NCI-H526 (cell line): ENCODE data around the gene POMGNT2.
A peak's percentile ranks its signal among the peaks of the same experiment; 100 is the strongest.

Experiments used
- DNase-seq, 2 experiments: peaks; one replicate each; lab custom pipeline; 2025; lab: John Stamatoyannopoulos, UW

POMGNT2 gene

GRCh38 chr3:43102773-43103480 is 3.0 kb downstream of the POMGNT2 start:
- peak; percentile 57 to 64 for DNase-seq

- no peak for DNase-seq
Measured at GRCh38 chr3:43098761-43099160, 7.1 kb downstream of the POMGNT2 start.

- DNase-seq = peak; percentile 16 to 73
Measured at GRCh38 chr3:43097400-43098080, 8.3 kb downstream of the POMGNT2 start.

DNA sequence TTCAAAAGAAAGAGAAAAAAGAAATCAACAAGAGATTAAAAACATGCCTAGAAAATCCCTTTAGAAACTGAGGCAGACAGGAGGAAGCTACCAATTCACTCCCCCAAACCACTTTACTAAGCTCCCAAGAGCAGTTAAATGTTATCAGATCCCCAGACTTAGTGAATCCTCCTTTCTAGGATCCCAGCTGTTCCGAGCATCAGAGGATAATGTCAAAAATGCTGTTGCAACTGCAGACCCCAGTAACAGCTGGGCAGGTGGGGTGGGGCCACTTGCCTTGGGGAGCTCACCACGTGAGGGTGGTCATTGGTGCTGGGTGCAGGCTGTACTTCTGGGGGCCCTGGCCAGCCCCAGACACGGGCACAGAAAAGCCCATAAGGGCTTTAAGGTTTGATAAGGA is 9.1 kb downstream of the POMGNT2 start:
- DNase-seq = no peak

DNA sequence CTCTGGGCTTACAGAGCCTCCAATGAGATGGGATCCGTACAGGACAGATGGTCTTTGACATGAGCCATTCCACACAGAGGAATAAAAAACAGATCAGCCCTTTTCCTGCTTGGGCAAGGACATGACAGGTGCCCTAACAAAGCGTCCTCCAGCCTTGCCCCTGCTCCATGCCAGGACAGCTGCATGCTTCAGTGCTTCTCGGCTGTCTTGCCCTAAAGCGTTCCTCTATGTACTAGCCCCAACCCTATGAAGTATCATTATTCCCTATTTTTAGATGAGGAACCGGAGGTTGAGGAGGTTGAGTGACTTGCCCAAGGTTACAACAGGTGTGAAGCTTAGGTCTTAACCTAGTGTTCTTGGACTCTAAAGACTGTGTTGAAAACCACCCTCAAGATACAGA is 10.5 kb downstream of the POMGNT2 start:
- DNase-seq = no peak

DNA sequence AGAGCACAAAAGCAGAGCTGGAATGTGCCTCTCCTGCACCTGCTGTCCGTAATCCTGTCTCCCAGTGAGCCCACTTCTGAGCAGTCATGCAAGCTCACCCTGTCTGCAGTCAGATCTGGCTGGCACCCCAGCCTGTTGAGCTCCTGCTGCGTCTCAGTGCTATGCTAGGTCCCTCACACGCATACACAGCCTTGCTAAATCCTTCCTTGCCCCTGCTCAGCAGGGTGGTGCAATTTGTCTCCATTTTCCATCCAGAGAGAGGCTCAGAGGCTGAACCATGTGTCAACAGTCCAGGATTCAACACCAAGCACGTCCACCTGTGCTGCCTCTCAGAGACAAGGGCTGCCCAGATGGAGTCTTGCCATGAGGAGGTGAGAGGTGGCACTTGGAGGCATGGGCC is 11.0 kb downstream of the POMGNT2 start:
- no peak for DNase-seq

DNA sequence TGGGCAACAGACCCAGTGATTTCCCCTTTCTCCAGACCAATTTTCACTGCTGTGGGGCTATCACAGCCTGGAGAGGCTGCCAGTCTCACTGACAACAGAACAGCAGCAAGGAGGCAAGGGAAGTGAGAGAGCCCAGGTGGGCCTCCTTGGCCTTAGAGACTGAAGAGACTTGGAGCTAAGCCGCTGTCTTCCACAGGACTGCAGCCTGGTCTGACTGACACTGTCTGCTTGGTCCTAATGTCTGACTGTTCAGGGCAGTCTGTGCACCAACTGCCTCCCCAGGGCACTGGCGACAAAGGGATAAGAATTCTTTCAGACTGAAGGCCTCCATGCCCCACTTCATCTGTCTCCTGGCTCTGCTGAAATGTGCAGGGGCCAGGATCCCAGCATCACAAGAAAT is 11.5 kb downstream of the POMGNT2 start:
- DNase-seq = no peak

DNA sequence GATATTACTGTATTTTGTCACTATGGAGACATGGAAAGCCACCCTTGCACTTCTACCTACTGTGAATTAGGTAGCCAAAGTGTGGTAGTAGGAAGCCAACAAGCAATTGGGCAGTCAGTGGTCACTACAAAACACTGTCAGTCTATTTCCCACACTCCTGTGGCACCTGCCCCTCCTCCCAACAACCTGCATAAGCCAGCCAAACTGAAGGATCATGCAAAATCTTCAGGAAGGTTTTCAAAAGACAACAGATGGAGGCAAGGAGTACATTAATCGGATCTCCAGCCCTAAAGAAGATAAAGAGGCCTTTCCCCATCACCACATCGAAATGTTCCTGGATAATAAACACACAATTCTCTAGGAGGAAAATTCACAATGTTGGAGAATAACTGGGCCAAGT is 11.9 kb downstream of the POMGNT2 start:
- no peak for DNase-seq

DNA sequence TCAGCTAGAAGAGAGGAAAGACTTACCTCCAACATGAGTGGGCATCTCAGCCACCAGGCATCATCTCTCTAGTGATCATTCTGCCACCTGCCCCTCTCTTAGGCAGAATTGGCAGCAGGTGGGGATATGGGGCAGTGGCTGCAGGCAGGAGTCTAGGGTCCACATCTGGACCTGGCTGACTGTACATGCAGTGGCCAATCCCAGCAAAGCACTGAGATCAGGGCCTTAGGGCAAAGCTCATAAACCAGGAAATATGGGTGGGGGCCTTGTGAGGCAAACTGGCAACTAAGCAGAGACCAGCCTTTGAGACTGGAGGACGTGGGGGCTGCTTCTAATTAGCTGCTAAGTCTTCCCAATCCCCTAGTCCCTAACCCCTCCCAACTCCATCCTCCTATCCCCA is 12.9 kb downstream of the POMGNT2 start:
- DNase-seq = no peak

- DNase-seq = no peak
Measured at GRCh38 chr3:43091481-43091880, 14.4 kb downstream of the POMGNT2 start.

- no peak for DNase-seq
Measured at GRCh38 chr3:43090238-43090637, 15.6 kb downstream of the POMGNT2 start.

DNA sequence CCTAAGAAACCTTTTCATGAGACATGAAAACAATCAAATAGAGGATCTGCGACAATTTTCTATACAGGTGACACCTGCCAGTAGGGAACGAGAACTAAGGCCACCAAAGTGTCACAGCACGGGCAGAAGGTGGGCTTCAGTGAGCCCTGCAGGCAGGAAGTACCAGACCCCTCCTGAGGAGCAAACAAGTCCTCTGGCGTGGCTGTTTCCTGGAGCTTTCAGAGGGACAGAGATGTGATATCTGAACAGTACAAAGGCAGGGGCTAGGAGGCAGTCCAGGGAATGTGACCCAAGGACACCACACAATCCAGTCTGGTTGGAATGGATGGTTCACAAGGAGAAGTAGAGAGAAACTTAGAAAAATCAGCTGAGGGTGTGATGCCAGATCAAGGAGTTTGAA is 16.8 kb downstream of the POMGNT2 start:
- no peak for DNase-seq

GRCh38 chr3:43087249-43087776 is 18.6 kb downstream of the POMGNT2 start:
- DNase-seq = no peak

DNA sequence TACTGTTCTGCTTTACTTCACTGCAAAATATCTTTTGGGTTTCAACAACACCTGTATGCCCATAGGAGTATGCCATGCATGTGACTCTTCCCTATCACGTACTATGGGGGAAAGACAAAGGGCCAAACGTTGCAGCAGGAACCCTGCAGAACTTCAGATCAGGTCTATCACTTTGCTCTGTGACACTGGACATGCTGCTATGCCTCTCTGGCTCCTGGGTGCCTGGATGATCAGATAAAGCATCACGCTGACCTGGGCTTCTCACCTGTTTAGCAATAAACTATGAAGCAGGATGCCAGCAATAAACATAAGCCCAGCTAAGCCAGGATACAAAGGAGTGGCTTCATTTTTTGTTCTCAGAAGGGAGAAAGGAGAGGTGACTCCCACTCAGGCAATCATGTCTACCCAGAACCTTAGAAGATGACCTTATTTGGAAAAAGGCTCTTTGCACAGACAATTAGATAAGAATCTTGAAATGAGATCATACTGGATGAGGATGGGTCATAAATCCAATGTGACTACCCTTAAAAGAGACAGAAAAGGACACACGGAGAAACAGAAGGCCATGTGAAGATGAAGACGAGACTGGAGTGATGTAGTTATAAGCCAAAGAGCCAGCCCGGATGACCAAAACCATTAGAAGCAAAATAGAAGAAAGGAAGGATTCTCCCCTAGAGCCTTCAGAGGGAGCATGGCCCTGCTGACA is 19.3 kb downstream of the POMGNT2 start:
- DNase-seq = no peak

GRCh38 chr3:43082457-43082856 is 23.4 kb downstream of the POMGNT2 start:
- no peak for DNase-seq

DNA sequence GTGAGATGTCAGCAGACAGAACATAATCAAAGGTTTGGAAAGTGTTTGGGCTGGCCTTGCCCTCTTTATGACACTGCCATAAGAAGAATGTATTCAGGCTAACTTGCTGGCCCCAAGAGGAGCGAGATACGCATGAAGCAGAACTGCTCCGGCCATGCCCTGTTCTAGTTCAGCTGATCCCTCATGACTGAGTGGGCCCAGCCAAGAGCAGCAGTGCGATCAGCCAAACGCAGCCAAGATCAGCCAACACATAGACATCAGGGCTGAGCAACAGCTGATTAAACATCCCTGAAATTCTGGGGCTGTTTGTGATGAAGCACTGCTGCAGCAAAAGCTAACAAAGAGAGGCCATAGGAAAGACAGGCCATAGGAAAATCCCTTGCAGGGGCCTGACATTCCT is 24.1 kb downstream of the POMGNT2 start:
- no peak for DNase-seq

GRCh38 chr3:43080726-43081568 is 24.9 kb downstream of the POMGNT2 start:
- DNase-seq = no peak

DNA sequence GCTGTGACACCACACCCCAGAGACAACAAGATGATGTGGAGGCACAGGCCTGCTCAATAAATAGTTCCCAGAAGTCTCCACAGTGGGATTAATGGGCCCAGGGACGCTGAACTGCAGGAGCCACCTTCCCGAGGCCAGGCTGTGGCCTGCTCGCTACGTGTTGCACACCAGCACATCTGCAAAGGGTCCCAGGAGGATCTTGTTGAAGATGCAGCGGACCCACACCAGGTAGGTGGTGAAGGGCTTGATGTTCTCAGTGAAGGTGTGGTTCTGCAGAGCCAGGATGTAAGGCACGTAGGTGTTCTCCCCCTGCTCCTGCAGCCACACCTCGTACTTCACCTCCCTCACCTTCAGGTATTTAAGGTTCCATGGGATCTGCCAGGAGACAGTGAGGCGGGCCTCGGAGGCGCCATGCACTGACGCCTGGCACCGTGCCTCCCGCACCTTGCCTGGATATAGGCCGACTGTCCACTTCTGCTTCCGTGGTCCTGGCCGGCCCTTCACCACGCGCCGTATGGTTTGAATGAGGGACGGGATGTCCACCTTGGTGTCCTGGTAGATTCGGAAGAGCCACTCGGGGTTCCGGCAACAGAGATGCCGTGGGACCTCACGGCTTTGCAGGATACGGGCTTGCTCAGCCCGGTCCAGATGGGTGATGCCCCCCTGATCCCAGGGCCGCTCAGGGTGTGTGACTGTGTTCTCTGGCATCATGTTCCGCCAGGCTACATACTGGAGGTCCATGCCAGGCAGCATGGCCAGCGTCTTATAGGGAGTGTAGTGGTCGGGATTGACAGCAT is 26.1 kb downstream of the POMGNT2 start:
- DNase-seq = no peak

GRCh38 chr3:43077707-43078106 is 28.2 kb downstream of the POMGNT2 start:
- no peak for DNase-seq

GRCh38 chr3:43077261-43077660 is 28.6 kb downstream of the POMGNT2 start:
- DNase-seq = no peak

GRCh38 chr3:43076857-43077256 is 29.0 kb downstream of the POMGNT2 start:
- DNase-seq = no peak
